SW 1271 (cell line): ENCODE measurements around the gene RAET1L.
"Not testable (repeated sequence)": the region's sequence is repeated elsewhere in the genome, so short reads cannot be mapped to it uniquely, and the experiment has no call there.

Source experiments
- DNase-seq, 2 experiments: peaks; one replicate each; lab custom pipeline; 2025; lab: John Stamatoyannopoulos, UW

The RAET1L gene

DNA sequence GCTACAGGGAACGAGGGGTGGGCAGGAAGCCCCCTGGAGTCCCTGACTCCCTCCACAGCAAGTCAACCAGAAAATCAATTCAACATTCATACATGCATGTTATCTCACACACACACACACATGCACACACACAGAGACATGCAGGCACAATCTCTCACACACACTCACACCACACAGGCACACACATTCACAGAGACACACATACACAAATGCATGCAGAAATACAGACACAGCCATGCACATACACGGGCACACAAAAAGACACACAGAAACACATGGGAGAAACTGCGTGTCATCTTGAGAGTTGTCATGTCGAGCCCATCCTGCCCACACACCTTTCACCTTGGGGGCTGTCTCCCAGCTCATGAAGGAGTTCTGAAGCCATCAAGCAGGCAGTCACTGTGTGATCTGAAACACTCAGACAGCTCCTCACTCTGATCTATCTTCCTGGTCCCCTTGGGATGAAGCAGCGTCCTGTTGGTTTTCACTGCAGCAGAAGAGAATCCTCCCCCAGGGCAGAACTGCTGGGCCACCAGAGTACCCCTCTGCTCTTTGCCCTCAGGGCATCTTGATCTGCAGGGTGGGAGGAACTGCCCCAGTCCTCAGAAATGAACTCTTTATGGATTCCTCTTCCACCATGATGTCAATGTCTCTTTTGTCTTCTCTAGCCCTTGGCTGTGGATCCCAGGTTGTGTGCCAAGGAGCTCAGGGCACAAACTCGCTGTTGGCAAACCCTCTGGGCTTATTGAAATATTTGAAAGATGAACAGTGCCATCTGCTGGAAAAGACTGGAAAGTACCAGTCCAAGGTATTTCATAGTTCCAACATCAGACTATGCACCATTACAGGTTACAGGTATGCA is 8.8 kb downstream of the RAET1L start:
- peak; percentile 4 to 55 for DNase-seq

DNA sequence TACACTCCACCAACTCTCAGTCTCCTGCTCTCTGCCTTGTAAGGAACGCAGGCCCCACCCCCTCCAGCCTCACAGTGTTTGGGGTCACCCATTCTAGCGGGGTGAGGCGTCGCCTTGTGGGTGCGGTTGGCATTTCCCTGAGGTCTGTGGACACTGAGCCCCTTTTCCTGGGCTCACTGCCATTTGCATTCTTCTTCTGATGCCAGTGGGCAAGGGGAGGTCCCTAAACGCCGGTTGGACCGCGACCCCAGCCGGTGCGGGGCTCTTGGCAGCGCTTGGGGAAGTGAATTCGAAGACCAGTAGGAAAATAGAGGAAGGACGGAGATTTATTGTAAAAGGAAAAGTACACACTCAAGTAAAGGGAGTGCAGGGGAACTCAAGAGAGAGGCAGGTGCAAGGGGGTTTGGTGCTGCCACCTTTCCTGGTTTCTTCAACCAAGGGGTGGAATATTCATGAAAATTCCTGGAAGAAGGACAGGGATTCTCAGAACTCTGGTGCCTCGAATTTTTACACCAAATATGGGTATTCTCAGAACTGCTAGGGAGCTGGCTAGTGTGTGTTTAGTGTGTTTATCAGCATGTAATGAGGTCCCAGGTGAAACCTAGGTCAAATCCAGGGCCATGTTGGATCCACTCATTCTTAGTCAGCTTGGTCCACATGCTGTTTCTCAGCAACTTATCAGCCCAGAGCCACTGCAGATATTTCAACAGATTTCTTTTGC is 9.9 kb downstream of the RAET1L start:
- not testable (repeated sequence) for DNase-seq

DNA sequence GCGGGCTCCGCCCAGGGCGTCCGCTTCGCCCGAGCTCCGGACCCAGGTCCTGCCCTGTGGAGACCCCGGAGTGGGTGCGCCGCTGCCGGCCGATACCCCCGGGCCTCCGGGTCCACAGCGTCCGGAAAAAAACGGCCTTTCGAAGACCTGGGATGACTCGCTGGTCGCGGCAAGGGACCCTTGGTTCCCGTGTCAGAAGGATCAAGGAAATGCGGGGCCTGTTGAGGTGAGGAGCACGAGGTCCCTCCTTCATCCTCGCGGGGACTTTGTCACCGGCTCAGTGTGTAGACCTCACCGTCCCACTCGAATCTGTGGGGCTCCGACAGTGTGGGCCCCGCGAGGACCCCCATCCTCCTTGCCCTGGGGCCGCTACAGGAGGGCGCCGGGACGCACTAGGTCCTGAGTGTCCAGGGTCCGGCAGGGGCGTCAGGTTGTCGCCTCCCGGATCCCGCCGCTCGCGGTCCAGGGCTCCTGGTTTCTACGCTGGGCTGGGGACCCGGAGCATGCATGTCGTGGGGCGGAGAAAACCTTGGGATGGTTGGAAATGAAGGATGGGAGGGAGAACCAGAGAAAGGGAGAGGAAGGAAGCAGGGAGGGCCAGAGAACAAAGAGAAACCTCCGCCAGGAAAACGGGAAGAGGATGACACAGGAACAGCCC is 10.6 kb downstream of the RAET1L start:
- DNase-seq: not testable (repeated sequence)

DNA sequence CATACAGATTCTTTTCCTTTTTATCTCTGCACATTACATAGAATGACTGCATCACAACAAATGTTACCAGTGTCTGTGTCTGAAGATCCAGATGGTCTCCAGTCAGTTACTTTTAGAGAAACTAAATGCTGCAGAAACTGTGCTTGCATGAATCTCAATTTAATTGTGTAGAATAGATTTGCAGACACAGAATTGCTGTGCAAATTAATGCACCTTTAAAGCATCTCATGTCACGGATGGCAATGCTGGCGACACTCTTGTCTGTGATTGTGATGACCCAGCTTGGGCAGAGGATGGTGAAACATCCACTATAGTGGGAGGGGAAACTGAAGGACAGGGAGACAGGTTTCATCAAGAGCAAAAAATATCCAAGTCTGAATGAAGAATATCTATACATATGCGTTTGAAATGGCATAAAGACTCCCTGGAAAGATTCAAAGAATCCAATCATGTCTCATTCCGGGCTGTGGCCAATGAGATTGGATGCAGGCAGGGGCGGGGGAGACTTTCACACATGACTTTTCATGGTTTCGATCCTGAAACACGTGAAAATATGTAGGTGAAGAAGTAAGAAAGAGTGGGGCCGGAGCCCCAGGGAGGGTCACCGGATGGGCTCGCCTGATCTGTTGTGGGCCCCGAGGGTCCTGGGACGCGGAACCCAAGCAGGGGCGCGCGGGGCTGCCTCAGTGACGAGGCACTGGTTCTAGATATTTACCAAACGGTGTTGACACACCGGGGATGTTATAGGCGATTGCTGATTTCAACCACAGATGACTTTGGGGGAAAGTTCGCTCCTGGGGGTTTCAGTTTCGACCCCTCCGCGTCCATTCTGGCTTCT is 11.3 kb downstream of the RAET1L start:
- not testable (repeated sequence) for DNase-seq

DNA sequence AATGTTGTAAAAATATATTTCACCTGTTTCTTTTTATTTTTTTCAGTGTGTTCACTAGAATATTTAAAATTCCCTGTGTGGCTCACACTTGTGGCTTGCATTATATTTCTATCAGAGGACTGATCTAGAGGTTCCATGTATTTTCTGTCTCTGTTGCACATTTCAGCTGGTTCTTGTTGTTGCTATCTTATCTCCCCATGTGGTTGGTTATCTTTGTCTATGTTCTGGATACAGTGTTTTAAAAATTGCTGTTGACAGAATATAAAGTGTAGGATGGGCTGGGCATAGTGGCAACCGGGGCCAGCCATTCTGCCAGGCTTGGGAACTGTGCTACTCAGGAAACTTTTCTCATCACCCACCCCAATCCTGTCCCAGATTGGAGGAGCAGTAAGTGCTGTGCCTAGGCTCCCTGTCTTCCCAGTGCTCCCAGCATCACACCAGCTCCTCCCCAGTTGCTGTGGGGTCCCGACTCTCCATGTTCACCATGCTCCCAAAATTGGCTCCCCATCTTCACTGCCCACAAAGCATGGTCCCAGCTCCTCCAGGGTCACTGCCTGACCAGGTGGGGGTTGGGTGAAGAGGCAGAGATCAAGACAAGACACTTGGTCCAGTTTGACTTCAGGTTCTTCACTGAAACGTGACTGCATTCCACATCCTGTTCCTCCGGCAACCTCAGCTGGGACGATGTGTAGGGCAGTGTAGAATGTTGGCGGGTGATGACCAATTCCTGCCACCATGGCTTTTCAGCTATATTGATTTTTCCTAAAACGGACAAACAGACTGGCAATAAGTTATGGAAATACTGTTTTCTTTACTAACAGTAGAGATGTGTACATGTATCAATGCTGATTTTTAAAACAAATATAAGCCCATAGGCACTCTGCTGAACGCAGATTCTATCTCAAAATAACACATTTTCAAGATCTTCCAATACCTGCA is 12.2 kb downstream of the RAET1L start:
- DNase-seq: not testable (repeated sequence)

DNA sequence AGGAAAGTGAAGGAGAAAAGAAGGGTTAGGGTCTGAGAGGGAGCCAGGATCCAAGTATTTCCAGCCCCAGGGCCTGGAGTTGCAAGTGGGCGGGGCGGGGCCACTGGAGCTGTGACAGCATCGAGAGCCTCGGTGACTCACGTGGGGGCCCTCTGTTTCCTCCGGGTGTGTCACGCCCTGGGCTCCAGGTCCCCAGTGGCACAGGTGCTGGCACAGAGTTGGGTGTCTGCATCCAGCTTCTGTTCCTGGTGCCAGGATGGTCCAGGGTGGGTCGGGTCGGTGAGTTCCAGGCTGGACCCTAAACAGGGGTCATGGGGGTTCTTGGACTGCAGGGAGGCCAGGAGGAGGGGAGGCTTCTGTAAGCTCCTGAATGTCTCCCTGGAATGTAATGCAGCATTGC is 16.7 kb downstream of the RAET1L start:
- peak; percentile 25 to 58 for DNase-seq

DNA sequence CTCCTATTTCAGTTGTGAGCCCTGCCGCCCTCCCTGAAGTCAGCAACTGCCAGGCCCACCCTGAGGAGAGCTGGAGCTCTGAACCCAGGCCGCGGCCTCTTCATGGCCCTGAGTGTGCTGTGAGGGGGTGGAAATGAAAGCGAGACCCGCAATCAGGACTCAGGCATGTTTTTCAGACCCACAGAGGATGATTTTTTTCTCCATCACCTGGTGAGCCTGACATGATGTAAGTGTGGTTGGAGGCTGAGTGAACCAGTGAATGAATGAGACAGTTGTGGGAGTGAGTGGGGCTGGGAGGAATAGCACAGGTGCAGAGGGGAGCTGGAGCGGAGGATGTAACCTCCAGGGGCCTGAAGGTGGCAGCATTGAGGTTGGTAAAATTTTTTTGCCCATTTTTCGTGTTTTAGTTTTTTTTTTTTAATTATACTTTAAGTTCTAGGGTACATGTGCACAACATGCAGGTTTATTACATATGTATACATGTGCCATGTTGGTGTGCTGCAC is 18.3 kb downstream of the RAET1L start:
- peak in 1 of 2 experiments; percentile 44 for DNase-seq

DNA sequence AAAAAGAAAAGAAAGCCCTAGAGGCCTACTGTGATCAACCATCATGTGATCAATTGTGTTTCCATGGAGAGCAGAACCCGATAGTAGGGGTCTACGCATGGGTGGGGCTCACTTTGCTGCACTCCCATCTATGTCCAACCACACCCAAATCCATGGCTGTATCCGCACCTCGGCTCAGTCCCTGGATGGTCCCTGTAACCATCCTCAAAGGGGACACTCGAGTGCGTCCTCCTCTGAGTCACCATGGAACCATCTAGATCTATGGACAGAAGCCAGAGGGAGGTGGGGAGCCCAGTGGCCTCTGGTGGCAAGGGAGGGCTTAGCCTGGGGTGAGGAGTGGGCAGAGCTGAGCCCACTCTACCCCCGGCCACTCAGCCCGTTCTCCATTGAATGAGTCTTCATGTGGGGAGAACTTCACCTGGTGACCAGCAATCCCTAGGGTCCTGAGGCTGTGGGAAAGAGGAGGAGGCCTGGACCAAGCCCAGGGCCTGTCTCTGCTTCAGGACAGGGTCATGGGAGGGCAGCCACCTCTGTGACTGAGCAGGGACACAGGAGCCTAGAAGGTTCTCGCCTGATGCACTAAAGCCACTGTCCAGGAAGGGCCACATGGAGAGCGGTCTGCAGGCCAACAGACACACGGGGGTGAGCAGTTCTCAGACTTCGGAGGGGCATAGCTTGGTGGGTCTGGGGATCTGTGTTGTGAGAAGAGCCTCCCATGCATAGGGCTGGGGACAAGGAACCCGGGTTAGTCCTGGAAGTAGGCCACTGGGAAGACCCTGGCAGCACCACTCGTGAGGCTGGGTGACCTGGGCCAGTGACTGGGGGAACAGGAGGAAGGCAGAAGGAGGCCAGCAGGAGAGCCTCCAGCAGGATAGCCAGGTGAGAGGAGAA is 19.3 kb downstream of the RAET1L start:
- DNase-seq: no peak

DNA sequence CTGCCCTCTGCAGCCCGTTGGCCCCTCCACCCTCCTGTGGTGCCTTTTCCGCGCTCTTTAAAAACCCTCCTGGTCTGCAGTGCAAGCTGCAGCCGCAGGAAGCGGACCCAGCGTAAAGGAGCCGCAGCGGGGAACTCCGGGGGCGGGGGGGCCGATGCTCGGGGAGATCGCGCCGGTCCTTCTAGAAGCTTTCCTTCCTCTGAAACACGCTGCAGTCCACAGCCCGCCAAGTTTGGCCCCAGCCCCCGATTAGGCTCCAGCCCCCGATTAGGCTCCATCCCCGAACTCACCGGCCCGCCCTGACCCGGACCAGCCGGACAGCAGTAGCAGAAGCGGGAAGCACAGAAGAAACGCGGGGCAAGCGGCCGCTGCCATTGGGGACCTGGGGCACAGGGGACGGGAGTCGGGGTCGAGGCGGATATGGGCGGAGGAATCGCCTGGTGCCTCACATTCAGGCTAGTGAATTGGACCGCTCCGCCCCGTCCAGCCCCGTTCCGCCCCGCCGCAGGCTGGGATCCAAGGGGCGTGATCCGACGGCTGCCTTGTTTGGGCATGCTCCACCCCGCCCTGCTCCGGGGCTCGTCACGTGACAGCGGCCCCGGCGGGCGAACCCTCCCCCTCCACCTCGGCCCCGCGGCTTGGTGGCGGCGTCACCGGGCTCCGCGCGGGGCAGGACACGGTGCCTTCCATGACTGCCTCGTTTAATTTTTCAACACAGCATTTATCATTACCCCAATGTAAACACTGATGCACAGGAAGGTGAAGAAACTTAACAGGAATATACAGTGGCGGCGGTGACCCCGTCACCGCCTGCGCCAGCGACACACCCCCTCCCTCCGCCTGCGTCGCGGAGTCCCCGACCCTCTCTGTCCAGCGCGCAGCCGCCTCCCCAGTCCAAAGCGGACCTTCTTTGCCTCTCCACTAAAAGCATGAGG is 20.3 kb downstream of the RAET1L start:
- peak; percentile 68 to 89 for DNase-seq

DNA sequence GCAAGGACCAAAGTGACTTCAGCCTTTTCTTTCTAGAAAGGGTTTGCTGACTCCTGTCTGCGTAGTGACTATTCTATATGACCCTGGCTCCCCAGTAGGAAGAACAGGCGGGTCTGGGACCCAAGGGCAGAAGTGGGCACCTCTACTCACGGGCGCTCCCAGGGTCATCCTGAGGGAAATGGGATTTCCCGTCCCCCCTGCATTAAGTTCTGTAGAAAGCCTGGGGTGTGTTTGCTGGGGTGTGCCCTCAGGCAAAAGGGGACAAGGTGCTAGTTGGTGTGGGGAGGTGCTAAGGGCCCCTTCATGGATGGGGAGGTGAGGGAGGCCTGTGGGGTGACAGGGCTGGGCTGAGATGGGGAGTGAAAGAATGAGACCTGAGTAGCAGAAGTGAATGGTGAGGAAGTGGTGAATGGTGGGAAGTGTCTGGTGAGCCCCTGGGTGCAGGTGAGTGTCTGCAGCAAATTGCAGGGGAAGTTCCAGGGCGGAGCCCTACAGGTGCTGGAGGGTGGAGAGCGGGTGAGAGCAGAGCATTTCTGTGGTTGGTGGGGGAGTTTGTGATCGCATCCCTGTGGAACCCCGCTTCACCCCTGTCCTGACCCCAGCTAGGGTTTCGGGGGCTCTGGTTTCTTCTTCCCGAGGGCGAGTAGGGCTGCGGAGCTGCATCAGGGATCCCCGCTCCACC is 21.1 kb downstream of the RAET1L start:
- no peak for DNase-seq

DNA sequence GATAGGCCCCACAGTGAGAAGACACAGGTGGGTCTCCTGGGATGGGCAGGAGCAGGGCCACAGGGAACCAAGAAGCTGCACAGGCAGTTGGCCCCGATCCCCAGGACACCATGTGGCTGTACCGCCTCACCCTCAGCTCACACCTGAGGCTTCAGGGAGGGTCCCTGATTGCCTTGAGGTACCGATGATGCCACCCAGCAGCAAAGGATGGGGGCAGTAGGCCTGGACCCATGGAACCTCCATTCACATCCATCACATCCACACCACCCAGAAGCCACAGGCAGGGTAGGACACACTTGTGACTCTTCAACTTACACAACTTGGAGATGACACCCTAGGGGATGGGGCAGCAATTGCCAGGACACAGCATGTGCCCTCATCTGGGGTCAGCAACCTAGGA is 21.7 kb downstream of the RAET1L start:
- DNase-seq: not testable (repeated sequence)

DNA sequence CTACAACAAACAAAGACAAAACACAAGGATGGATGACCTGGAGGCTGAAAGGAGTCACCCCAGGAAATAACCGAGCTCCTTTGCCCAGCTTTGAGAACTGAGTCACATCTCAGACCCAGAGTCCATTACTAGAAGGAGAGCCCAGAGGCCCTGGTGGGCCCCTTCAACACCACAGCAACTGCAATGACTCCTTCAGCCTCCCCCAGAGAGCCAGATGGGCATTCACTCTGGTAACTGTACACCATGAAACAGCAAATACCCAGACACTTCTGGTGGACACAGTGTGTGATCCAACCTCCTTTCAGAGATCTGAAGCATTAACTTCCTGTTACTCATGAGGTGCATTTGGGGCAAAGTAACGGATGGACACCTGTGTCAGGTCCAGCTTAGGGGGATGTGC is 22.6 kb downstream of the RAET1L start:
- no peak for DNase-seq

DNA sequence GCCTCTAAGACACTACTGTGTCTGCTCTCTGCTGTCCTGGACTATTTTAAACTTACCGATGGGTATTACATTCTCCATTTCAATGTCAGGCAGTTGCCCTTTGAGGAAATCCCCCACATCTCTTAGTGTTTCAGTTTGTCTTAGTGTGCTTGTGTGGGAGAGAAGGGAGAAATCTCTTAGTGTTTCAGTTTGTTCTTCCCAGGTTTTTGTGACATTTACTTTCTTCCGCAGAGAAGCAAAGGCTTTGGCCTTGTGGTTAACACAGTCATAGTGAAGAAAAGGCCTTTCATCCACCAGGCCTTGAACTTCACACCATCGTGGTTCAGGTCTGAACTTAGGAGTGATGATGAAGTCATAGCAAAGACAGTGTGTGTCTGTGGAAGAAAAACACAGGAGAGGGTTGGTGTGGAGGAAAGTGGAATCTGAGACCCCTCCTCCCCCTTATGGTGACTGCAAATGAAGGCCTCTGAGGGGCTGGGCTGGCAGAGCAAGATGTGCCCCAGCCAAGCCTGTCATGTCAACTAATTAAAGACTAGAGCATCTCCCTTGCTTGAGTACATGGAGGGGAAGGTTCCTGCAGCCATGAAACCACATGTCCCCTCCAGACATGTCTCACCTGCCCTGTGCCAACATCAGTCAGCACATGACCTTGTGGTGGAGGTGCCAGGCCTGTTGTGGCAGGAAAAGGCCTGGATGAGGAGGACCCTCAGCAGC is 23.9 kb downstream of the RAET1L start:
- no peak for DNase-seq

DNA sequence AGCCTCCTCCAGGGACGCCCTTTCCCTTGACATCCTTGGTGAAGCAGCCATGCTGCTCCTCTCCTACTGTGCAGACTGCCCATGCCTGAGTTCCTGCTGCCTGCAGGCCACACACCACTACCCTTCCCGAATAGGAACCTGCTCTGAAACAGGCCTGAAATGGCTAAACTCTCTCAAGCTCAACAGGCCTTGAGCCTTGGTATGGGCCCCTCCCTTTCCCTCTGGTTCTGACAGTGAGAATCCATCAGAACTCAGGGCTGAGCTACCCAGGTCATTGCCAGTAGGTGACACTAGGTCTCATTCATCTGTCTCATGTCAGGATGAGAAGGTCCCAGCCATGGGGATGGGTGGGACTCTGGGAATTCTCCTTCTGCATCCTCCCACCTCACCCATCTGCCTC is 25.7 kb downstream of the RAET1L start:
- DNase-seq: no peak

DNA sequence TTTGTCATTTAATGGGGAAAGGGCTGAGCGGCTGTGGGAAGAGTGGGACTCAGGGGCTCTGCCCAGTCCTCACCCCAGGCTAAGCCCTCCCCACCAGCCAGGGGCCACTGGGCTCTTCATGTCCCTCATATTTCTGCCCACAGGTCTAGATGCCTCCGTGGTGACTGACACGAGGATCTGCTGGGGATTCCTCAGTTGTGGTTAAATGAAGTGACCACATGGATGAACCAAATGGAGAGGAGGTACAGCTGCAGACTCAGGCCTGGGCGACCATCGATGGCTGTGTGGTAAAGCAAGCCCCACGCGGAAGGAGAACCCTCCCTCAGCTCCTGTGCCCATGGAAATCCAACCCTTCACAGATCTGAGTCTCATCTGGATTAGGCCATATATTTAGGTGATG is 29.4 kb downstream of the RAET1L start:
- DNase-seq: no peak

DNA sequence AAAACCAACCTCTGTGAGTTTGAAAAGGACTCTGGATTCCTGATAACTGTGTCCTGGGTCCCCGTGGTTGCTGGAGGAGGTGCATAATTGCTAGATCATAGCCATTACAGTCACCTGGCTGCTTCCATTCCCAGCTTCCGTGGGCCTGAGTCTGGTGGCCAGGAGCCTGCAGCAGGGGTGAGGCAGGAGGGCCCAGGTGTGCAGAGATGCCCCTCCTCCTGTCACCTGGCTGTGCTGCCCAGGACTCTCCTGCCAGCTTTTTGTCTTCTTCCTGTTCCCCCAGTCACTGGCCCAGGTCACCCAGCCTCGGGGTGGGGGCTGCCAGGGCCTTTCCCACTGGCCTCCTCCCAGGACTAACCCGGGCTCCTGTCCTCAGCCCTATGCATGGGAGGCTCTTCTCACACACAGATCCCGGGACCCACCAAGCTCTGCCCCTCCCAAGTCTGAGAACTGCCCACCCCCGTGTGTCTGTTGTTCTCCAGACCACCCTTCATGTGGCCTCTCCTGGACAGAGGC is 30.0 kb downstream of the RAET1L start:
- DNase-seq: no peak

DNA sequence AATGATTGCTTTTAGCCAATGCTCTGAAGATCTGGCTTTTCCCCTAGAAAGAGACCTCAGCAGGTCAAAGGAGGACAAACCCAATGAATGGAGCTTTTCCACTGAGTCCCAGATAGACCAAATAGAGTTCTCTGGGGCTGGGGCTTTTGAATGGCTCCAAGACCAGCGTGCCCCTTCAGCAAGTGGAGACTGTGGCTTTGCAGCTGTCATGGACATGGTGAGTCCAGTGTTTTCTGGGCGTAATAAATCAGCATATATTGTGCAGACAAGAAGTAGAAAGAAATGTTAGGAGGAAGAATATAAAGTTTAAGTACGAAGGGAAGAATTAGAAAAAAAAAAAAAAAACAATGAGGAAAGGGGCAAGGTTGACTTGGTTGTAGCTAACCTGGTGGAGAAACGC is 33.5 kb downstream of the RAET1L start:
- DNase-seq: no peak
